ENCODE data around the gene SMCO2.

Gene SMCO2

DNA sequence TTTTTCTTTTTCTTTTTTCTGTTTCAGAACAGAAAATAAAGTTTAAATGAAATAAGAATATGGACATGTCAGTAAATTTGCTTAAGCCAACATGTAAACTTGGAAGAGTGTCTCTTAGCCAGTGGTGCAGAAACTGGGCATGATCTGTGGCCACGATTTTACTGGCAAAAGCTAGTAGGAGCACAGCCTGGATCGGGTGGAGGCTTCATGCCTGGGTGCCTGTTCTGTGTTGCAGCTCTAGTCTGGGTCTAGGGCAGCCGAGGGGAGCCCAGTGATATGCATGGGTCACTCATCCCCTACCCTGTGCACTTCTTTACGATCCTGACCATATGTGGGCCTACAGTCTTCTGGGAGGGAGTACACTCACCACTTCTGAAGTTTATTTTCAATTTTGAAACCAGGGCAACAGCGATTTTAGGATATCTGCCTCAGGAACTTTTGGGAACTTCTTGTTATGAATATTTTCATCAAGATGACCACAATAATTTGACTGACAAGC, 45.6 kb upstream of the SMCO2 start:
- Histone ChIP-seq H3F3A (ENCODE audit: insufficient read depth) (no peaks in the 10 kb centered on the region), H3K36me3 (ENCODE audit: low read length) (no peaks in the 10 kb centered on the region), H3K9ac (ENCODE audit: low read length) (no peak overlapping the region), H3K27me3 (ENCODE audit: low read length) (no peaks in the 10 kb centered on the region), H3K4me3 (ENCODE audit: insufficient read depth, low read length, poor library complexity, severe bottlenecking) (no peak overlapping the region), H4K20me1 (ENCODE audit: low read depth, low read length) (no peaks in the 10 kb centered on the region), H3K4me2 (ENCODE audit: low read depth, low read length, poor library complexity, severe bottlenecking) (no peak overlapping the region), H2AFZ (ENCODE audit: low read depth, low read length, severe bottlenecking) (no peak overlapping the region), H3K27ac (ENCODE audit: low read depth, low read length) (no peak overlapping the region), H3K9me2 (replicated peaks; ENCODE audit: insufficient read depth, low read length) (no peaks in the 10 kb centered on the region), H3K9me3 (ENCODE audit: insufficient read depth, low read length) (no peaks in the 10 kb centered on the region), H3K79me2 (ENCODE audit: insufficient read depth, low read length) (no peaks in the 10 kb centered on the region)
- TF ChIP-seq, protein P1, sequence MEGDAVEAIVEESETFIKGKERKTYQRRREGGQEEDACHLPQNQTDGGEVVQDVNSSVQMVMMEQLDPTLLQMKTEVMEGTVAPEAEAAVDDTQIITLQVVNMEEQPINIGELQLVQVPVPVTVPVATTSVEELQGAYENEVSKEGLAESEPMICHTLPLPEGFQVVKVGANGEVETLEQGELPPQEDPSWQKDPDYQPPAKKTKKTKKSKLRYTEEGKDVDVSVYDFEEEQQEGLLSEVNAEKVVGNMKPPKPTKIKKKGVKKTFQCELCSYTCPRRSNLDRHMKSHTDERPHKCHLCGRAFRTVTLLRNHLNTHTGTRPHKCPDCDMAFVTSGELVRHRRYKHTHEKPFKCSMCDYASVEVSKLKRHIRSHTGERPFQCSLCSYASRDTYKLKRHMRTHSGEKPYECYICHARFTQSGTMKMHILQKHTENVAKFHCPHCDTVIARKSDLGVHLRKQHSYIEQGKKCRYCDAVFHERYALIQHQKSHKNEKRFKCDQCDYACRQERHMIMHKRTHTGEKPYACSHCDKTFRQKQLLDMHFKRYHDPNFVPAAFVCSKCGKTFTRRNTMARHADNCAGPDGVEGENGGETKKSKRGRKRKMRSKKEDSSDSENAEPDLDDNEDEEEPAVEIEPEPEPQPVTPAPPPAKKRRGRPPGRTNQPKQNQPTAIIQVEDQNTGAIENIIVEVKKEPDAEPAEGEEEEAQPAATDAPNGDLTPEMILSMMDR (IDR thresholded peaks at IDR 0.05; ENCODE audit: insufficient read depth, low read length, poor library complexity, severe bottlenecking) = no peak
- TF ChIP-seq EZH2phosphoT487 (conservative IDR thresholded peaks at IDR 0.05; ENCODE audit: low read length) = no peak

DNA sequence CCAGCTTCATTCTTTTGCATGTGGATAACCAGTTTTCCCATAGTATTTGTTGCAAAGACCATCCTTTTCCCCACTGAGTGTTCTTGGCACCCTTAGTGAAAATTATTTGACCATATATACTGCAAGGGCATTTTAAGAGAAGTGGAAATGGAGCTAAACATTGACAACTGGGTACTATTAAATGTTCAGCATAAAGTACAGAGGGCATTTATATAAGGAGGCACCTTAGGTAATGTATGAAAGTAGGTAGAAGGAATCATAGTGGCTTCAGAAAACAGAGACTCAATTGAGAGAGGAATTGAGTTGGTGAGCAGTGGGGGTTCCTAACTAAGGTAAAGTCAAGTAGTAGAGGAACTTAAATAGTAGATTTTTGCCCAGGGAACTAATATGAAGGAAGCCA, 34.5 kb upstream of the SMCO2 start:
- no peaks in the 10 kb centered on the region for H4K20me1 ChIP-seq (ENCODE audit: low read depth, low read length)
- H3K36me3 ChIP-seq (ENCODE audit: low read length) = no peaks in the 10 kb centered on the region
- H2AFZ ChIP-seq (ENCODE audit: low read depth, low read length, severe bottlenecking) = no peak overlapping the region
- H3K27ac ChIP-seq (ENCODE audit: low read depth, low read length) = no peak overlapping the region
- H3K4me2 ChIP-seq (ENCODE audit: low read depth, low read length, poor library complexity, severe bottlenecking) = no peak overlapping the region
- TF ChIP-seq, protein P1 (IDR thresholded peaks at IDR 0.05; ENCODE audit: insufficient read depth, low read length, poor library complexity, severe bottlenecking) = no peak
- TF ChIP-seq EZH2phosphoT487 (conservative IDR thresholded peaks at IDR 0.05; ENCODE audit: low read length) = no peak
- H3F3A ChIP-seq (ENCODE audit: insufficient read depth) = no peaks in the 10 kb centered on the region
- H3K4me3 ChIP-seq (ENCODE audit: insufficient read depth, low read length, poor library complexity, severe bottlenecking) = no peak overlapping the region
- no peaks in the 10 kb centered on the region for H3K9me2 ChIP-seq (replicated peaks; ENCODE audit: insufficient read depth, low read length)
- no peaks in the 10 kb centered on the region for H3K27me3 ChIP-seq (ENCODE audit: low read length)
- H3K9ac ChIP-seq (ENCODE audit: low read length) = no peak overlapping the region
- H3K9me3 ChIP-seq (ENCODE audit: insufficient read depth, low read length) = no peaks in the 10 kb centered on the region
- H3K79me2 ChIP-seq (ENCODE audit: insufficient read depth, low read length) = no peaks in the 10 kb centered on the region

DNA sequence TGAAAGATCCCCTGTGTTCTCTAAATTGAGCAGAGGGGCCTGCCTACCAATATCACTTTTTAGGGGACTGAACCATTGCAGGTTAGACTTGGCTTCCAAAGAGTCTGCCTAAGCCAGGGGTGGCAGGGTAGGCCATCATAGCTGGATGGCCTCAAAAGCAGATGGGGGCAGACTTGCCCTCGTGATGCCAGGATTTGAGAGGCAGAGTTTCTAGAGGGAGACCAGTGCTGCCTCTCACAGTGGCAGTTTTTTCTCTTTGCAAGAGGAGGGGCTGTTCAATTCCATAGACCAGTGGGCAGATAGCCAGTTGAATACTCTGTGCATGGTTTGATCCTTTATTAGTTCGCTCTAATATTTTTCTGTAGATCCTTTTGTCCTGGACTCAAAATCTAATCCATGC, 23.8 kb upstream of the SMCO2 start:
- H3K9me3 ChIP-seq (ENCODE audit: insufficient read depth, low read length) = no peaks in the 10 kb centered on the region
- no peaks in the 10 kb centered on the region for H3K27me3 ChIP-seq (ENCODE audit: low read length)
- H3K36me3 ChIP-seq (ENCODE audit: low read length) = no peaks in the 10 kb centered on the region
- no peak overlapping the region for H3K4me2 ChIP-seq (ENCODE audit: low read depth, low read length, poor library complexity, severe bottlenecking)
- no peaks in the 10 kb centered on the region for H4K20me1 ChIP-seq (ENCODE audit: low read depth, low read length)
- no peak overlapping the region for H3K9ac ChIP-seq (ENCODE audit: low read length)
- no peaks in the 10 kb centered on the region for H3K79me2 ChIP-seq (ENCODE audit: insufficient read depth, low read length)
- no peak overlapping the region for H2AFZ ChIP-seq (ENCODE audit: low read depth, low read length, severe bottlenecking)
- no peaks in the 10 kb centered on the region for H3K9me2 ChIP-seq (replicated peaks; ENCODE audit: insufficient read depth, low read length)
- TF ChIP-seq EZH2phosphoT487 (conservative IDR thresholded peaks at IDR 0.05; ENCODE audit: low read length) = no peak
- TF ChIP-seq, protein P1 (IDR thresholded peaks at IDR 0.05; ENCODE audit: insufficient read depth, low read length, poor library complexity, severe bottlenecking) = no peak
- H3K27ac ChIP-seq (ENCODE audit: low read depth, low read length) = no peak overlapping the region
- H3F3A ChIP-seq (ENCODE audit: insufficient read depth) = no peaks in the 10 kb centered on the region
- H3K4me3 ChIP-seq (ENCODE audit: insufficient read depth, low read length, poor library complexity, severe bottlenecking) = no peak overlapping the region
